T-helper 2 cell treated with Interferon-gamma antibody and Interleukin-4, amounts not matched to agents 5 μg/mL and 100 μg/mL, for 36 hours (primary cell): ENCODE measurements around the gene VIL1.

ENCODE experiments used
- DNase-seq: peaks from one replicate; pipeline ENCODE4 v3.0.0; 2021; ENCODE audit warnings: low spot score
- H3K27ac Mint-ChIP-seq: one replicate; pipeline ENCODE4 v1.8.0; 2021; ENCODE audit warnings: mild to moderate bottlenecking, mixed read lengths
- H3K27me3 Mint-ChIP-seq: one replicate; pipeline ENCODE4 v1.8.0; 2021; ENCODE audit warnings: low read depth, mixed read lengths
- H3K36me3 Mint-ChIP-seq: one replicate; pipeline ENCODE4 v1.8.0; 2021; ENCODE audit warnings: low read depth, mixed read lengths
- H3K4me1 Mint-ChIP-seq: one replicate; pipeline ENCODE4 v1.8.0; 2021; ENCODE audit warnings: low read depth, mixed read lengths
- H3K4me3 Mint-ChIP-seq: one replicate; pipeline ENCODE4 v1.8.0; 2022; ENCODE audit warnings: mild to moderate bottlenecking, moderate library complexity, mixed read lengths
- H3K9me3 Mint-ChIP-seq: one replicate; pipeline ENCODE4 v1.8.0; 2021; ENCODE audit warnings: mixed read lengths

The VIL1 gene

GRCh38 chr2:218501665-218502064, 82.7 kb downstream of the VIL1 start:
- Mint-ChIP-seq H3K36me3 (peaks cover 30% of the 10 kb centered on the region), H3K9me3 (no peaks in the 10 kb centered on the region), H3K27me3 (no peaks in the 10 kb centered on the region), H3K4me3 (no peak overlapping the region), H3K4me1 (peaks cover 7% of the 10 kb centered on the region), H3K27ac (no peak overlapping the region)
- DNase-seq = no peak
